NCI-H1694 (cell line): ENCODE measurements around the gene SMIM35.

ENCODE experiments used
- DNase-seq: peaks from one replicate; lab custom pipeline; 2025; lab: John Stamatoyannopoulos, UW

SMIM35 gene

DNA sequence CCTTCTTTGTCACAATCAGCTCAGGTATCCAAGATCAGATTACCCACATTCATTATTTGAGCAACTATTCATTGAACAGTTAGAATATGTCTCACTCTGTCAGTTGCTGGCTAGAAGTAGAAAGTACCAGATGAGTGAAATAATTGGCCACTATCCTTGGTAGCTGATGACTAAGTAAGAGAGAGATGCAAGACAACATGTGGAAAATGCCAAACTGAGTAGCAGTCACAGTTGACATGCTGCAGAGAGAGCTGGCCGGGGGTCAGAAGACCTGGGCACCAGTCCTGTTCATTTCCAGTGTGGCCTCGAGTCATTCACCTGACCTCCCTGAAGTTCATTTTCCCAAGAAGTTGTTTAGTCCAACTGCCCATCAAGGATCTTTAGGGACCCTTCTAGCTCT is 22.5 kb upstream of the SMIM35 start:
- no peak for DNase-seq

- DNase-seq, result no peak
Observed at GRCh38 chr11:118108513-118108912, 21.8 kb upstream of the SMIM35 start.

DNA sequence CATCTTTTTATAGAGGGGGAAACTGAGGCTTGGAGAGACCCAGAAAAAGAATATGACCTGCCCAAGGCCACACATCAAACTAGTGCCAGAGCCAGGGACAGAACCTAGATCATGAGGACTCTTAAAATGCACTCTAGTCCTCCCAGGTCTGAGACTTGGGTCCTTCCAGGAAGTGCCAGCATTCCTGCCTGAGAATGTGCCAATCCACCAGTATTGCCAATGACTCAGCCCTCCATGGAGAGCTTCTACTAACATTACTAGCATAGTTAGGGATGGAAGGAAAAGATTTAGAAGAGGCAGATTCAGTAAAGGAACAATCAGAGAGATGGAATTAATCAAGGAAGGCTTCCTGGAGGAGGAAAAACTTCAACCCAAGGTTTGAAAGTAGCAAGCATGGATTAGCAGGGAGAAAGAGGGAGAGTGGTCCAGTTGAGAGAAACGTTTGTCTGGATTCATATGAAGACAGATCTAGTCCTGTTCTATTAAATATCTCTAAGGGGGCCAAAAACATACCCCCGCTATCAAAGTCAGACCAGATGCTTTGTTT is 20.1 kb upstream of the SMIM35 start:
- DNase-seq, result no peak

GRCh38 chr11:118105657-118106305 is 19.0 kb upstream of the SMIM35 start:
- DNase-seq, result no peak

DNA sequence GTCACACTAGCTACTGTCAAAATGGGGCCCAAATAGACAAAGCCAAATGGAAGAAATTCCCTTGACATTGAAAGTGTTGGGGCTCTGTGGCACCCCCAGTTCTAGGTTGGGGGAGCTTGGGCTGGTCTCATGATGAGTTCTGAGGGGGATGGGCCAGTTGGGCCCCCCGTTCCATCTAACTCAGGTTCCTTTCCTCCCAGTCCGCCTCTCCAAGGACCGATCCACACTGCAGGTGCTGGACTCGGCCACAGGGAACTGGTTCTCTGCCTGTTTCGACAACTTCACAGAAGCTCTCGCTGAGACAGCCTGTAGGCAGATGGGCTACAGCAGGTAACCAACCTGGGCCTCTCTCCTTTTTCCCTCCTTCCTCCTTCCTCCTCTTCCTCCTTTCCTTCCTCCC is 17.7 kb upstream of the SMIM35 start:
- DNase-seq, result no peak

DNA sequence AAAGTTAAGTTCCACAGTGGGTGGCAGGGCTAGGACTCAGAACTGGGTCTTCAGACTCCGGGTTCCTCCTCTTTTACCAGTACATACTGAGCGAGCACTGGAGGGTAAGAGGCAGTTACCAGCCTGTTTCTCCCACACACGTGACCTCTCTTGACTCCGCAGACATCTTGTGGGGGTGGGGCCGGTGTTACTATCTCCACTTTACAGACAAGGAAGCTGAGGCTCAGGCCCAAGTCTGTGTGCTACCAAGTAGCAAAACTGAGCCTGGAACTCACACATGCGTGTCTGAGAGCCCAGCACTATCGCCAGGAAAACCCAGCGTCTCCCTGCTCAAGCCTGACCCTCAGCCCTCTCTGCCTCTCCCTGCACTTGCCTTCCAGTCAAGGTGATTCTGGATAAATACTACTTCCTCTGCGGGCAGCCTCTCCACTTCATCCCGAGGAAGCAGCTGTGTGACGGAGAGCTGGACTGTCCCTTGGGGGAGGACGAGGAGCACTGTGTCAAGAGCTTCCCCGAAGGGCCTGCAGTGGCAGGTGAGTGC is 16.0 kb upstream of the SMIM35 start:
- no peak for DNase-seq

- DNase-seq, result no peak
Observed at GRCh38 chr11:118100691-118101232, 14.0 kb upstream of the SMIM35 start.

DNA sequence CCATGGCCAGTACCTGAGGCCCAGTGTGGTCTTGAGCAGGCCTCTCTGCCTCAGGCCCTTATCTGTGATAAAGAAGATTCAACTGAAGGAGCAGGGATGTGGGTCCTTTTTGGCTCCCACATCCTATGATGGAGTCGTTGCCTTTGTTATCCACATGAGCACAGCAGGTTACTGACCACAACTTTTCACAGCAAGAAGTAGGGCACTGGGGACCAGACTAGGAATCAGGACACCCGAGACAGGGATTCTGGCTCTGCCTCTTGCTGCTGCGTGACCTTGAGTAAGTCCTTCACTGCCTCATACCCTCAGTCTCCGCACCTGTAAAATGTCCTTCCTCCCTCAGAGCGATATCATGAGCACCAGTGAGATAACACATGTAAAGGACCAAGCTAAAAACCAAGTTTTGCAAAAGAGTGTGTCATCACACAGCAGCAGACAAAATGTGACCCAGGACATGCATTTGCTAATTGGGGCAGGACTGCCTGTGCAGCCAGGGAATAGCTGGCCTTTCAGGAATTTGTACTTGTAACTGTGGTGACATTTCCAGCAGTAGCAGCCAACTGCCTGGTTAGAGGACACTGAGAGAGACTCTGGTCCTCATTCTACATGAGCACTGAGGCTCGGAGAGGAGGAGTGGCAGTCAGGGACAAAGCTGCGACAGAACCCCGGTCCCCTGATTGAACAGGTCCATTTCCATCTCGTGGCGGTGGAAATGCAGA is 13.2 kb upstream of the SMIM35 start:
- no peak for DNase-seq

DNA sequence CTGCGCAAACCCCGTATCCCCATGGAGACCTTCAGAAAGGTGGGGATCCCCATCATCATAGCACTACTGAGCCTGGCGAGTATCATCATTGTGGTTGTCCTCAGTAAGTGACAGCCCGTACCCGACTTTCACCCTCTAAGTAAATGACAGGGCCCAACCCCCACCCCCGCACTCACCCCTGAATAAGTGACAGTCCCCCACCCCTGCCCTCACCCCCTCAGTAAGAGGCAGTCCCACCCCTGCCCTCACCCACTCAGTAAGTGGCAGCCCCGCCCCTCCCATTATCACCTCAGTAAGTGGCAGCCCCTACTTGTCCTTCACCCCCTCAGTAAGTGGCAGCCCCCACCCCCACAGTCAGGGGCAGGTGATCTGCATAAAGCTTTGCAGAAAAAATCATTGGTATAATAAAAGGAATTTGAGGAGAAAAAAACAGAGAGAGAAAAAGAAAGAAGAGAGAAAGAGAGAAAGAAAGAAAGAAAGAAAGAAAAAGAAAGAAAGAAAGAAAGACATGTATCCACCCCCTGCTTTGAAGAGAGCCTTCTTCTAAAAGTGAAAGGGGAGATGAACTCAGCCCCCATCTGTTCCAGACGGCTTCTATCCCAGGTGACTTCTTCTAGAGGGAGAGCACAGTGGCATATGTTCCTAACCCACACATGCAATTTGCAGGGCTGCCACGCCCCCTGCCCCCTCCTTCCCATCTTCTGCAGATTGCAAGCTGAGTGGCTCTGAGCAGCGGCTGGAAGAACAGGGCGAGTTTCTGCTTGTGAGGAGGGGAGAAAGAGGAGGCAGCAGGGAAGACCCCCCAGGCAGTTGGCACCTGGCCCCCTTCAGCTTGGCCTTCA is 12.5 kb upstream of the SMIM35 start:
- peak; percentile 41 for DNase-seq

GRCh38 chr11:118095967-118096367 is 9.2 kb upstream of the SMIM35 start:
- DNase-seq, result no peak

DNA sequence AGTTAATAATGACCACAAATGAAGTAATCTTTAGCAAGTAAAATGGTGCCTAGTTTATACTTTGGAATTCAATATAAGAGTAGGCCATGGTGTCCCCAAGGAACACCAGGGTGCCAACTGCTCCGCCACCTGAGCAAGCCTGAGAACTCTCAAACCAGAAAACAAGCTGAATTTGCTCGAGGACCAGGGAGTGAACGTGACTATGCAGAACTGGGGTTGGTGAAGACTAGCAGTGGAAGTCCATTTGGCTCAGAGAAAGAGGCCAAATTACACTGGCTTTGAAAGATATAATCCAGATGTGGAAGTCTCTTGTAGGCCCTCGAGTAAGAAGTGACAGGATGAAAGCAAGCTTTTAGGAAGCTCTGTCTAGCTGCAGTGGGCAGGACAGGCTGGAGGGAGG is 8.7 kb upstream of the SMIM35 start:
- no peak for DNase-seq

DNA sequence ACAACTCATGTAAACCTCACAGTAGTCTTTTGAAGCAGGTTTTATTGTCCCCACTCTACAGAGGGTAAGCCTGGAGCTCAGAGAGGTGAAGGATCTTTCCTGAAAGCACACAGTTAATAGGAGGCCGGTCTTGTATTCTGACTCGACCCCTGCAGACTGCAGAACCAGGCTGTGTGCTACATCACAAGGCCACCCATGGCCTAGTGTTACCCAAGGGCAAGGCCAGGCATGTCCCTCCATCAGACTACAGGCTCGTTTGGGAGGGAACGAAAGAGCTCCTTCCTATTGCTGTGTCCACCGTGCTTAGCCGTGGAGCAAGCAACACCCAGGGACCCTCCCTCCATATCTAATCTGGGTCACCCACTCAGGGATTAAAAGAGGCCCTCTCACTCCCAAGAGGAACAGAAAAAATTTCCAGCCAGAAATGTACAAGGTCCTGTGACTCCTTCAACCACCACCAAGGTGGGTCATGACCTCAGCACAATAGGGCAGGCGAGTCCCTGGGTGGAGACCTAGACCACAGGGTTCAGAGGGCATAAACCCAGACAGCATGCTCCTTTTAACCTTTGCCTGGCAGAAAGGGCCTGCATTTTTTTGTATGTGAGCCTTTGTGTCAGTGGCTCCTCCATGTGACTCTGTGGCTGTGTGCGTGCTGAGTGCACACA is 6.3 kb upstream of the SMIM35 start:
- DNase-seq, result no peak

DNA sequence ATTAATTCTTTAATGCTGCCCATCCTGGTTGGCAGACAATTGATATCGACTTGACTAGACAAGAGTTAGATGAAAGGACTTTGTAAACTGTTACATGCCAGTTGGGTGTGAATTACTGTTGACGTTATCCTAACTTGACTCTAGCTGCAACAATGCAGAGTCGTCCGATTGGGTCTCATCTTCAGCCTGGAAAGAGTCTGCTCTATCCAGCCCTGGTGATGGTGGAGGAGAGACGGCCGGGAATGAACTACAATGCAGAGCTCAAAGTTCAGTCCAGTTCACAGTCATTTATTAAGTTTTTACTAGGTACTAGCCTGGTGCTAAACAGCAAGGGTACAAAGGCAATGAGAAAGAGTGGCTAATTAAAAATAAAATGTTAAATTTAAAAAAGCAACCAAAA is 4.9 kb upstream of the SMIM35 start:
- DNase-seq, result no peak

- no peak for DNase-seq
Observed at GRCh38 chr11:118090545-118091162, 3.9 kb upstream of the SMIM35 start.

GRCh38 chr11:118088531-118088930 is 1.8 kb upstream of the SMIM35 start:
- no peak for DNase-seq

DNA sequence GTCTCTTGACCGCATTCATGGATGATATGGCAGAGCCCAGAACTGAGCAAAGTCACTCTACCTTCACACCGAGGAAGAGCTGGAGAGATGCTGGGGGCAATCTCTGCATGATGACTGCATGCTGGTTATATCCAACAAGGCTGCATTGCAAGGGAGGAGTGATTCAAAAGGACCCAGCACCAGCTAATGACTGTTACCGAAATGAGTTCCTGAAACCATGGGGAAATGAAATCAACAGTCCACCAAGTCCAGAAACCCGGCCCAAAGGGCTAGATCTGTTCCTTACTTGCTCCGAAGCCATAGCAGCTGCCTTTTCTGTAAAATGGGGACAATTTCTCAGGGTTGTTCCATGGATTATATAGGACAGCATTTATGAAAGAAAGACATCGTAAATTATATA is 1.2 kb upstream of the SMIM35 start:
- no peak for DNase-seq

DNA sequence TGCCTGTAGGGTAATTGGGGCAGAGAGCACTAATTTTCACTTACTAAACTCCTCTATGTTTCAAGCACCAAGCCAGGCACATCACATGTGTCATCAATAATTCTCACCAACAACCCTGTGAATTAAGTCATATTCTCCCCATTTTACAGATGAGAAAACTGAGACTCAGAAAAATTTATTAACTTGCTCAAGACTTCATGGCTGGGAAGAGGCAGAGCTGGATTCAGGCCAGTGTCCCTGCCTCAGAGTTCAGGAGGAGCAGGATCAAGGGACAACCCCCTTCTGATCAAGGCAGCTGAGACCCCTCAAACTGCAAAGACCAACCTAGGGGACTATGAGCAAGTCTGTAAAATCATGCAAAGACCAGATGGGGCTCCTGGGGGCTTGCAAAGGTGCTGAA is 2.1 kb downstream of the SMIM35 start:
- no peak for DNase-seq

DNA sequence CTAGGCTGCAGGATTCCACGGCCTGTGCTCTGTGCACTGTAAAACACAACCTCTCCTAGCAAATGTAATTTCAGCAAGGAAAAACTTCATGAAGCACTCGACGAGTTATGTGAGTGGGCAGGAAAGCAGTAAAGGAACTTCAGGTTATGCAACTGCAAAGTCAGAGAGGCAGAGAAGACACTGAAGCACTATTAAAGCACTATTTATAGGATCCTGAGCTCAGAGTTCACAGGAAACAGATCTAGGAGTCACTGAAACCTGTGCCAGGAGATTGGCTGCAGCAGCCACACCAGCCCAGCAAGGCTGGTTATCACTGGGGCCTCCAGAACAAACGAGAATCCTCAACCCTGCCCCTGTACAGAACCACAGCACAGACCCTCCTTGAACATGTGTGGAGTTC is 2.5 kb downstream of the SMIM35 start:
- no peak for DNase-seq

DNA sequence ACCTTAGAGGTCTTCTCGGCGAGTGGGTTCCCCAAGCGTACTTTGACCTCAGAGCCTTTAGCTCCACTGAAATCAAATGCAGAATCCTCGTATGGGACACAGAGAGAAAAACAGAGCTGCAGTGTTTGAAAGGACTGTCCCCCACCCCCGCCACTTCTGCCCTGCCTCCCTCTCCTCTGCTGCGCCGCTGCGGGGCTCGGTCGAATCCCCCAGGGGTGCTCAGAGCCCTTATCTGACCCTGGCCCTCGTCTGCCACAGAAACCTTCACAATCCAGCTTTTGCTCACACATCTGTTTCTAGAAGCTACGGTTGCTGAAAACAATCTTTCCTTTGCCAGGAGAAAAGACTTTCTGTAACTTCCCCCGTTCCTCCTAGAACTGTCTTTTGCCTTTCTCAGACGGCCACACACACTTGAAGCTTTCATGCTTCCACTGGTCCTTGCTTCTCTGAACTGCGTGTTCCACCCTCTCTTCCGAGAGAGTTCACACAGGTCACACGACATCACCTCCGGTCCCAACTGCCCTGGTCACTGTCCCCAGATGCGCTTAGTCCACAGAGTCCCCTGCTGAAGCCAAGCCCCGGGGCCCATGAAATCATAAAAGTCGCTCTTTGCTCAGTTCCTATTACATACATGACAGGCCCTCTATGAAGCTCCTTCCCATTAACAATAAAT is 3.7 kb downstream of the SMIM35 start:
- DNase-seq, result no peak

DNA sequence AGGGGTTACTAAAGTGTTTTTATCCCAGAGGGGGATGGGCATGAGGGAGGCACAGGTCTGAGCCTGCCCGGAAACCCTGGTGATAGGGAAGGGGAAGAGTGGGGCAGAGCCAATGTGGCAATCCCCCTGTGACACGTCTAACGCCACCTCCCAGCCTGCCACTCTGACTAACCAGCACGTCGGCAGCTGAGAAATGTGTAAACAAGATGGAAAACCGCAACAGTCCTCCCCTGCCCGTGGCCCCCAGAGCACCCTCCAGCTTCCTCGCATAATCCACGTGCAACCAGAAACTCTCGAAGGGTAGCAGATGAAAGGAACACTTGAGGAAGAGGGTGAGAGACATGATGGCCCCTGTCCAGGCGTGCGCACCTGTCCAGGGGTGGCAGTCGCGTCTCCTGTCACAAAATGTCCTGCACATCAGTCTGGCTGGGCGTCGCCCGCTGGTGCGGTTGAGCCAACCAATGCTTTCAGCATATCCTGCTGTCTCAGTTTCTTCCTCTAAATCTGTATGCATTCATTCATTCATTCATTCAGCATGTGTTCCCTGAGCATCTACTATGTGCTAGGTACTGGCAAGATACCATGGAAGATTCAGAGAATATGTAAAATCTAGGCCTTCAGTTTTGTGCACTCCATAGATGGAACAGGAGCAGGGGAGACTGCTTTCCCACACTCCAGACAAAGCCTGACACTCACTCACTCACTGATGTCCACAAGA is 5.4 kb downstream of the SMIM35 start:
- no peak for DNase-seq
